ENCODE results near the gene SHFL. TPM values are rescaled to one million over a fixed set of nuclear protein-coding genes. Genes with fewer than 3 reads are reported as not detected.

SHFL gene
- total RNA-seq, 1 experiment from 2014 or later, result 29.0 TPM

DNA sequence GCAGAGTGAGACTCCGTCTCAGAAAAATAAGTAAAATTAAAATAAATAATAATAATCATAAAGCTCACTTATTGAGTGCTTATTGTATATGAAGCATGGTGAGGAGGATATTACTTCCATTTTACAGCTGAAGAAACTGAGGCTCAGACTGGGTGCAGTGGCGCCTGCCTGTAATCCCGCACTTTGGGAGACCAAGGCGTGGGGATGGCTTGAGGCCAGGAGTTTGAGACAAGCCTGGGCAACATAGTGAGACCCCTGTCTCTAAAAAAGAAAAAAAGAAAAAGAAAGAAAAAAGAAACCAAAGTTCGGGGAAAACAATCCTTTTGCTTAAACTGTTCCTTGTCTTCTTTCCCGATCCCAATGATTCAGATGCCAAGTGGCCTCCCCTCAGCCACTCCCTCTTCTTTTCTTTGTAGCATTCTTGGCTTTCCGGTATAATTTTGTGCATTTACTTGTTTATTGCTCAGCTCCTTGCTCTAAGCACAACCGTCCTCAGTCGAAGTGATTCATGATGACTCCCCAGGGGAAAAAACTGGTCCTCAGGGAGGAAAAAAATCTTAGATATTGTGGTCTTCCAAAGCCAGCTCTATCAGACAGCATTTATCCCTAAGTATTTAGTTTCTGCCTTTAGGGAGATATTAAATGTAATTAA lies 34.5 kb downstream of the SHFL start:
- no peak overlapping the region for H3K27ac ChIP-seq (ENCODE audit: low read length)
- H3K9me2 ChIP-seq (replicated peaks; ENCODE audit: insufficient read depth, low read length), result no peaks in the 10 kb centered on the region
- no peak overlapping the region for H3K4me3 ChIP-seq (ENCODE audit: low read length)
- H3K36me3 ChIP-seq (ENCODE audit: insufficient read depth, low read length), result peaks cover 9% of the 10 kb centered on the region
- no peaks in the 10 kb centered on the region for H3K9me3 ChIP-seq (ENCODE audit: low read length)
- H2AFZ ChIP-seq (ENCODE audit: low read length), result no peak overlapping the region
- H3K4me1 ChIP-seq (ENCODE audit: low read length), result peaks cover 15% of the 10 kb centered on the region
- H4K20me1 ChIP-seq (ENCODE audit: insufficient read depth, low read depth, low read length), result peaks cover 27% of the 10 kb centered on the region; the same call in 1 of the 2 replicates
- no peak for DNase-seq
- peaks cover 20% of the 10 kb centered on the region for H3K79me2 ChIP-seq (ENCODE audit: low read length)
- no peaks in the 10 kb centered on the region for H3K27me3 ChIP-seq (ENCODE audit: low read length)
- no peak overlapping the region for H3K9ac ChIP-seq (ENCODE audit: low read length)
- no peak overlapping the region for H3K4me2 ChIP-seq (ENCODE audit: low read depth, low read length, poor library complexity, severe bottlenecking)

- no peaks in the 10 kb centered on the region for H3K9me3 ChIP-seq (ENCODE audit: low read length)
- no peak for DNase-seq
- H3K4me1 ChIP-seq (ENCODE audit: low read length), result peaks cover 15% of the 10 kb centered on the region
- H4K20me1 ChIP-seq (ENCODE audit: insufficient read depth, low read depth, low read length), result peaks cover 15% of the 10 kb centered on the region; the same call in 1 of the 2 replicates
- H3K27me3 ChIP-seq (ENCODE audit: low read length), result no peaks in the 10 kb centered on the region
- H3K27ac ChIP-seq (ENCODE audit: low read length), result no peak overlapping the region
- H2AFZ ChIP-seq (ENCODE audit: low read length), result no peak overlapping the region
- H3K9me2 ChIP-seq (replicated peaks; ENCODE audit: insufficient read depth, low read length), result no peaks in the 10 kb centered on the region
- no peak overlapping the region for H3K4me3 ChIP-seq (ENCODE audit: low read length)
- no peak overlapping the region for H3K9ac ChIP-seq (ENCODE audit: low read length)
- peaks cover 12% of the 10 kb centered on the region for H3K36me3 ChIP-seq (ENCODE audit: insufficient read depth, low read length)
- no peak overlapping the region for H3K4me2 ChIP-seq (ENCODE audit: low read depth, low read length, poor library complexity, severe bottlenecking)
- H3K79me2 ChIP-seq (ENCODE audit: low read length), result peaks cover 20% of the 10 kb centered on the region
Observed at GRCh38 chr19:10122045-10122444, 35.9 kb downstream of the SHFL start.

DNA sequence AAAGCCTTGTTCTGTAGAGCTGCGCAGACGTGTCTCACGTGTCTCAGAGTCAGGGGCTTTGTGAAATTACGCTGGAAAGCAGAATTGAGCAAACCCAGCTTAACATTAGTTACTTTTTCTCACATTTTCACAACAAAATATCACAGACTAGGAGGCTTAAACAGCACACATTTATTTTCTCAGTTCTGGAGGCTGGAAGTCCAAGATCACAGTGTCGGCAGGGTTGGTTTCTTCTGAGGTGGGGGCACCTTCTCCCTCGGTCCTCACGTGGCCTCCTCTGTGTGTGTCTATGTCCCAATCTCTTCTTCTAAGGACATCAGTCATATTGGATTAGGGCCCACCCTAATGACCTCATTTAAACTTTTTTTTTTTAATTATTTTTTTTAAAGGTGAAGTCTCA lies 38.3 kb downstream of the SHFL start:
- Histone ChIP-seq H3K4me3 (ENCODE audit: low read length) (no peak overlapping the region), H3K4me2 (ENCODE audit: low read depth, low read length, poor library complexity, severe bottlenecking) (no peak overlapping the region), H3K27ac (ENCODE audit: low read length) (no peak overlapping the region), H3K9me3 (ENCODE audit: low read length) (no peaks in the 10 kb centered on the region), H3K27me3 (ENCODE audit: low read length) (no peaks in the 10 kb centered on the region), H3K36me3 (ENCODE audit: insufficient read depth, low read length) (peaks cover 11% of the 10 kb centered on the region; the same call in 1 of the 2 replicates), H3K9ac (ENCODE audit: low read length) (no peak overlapping the region), H3K4me1 (ENCODE audit: low read length) (peaks cover 9% of the 10 kb centered on the region; the same call in 1 of the 2 replicates), H2AFZ (ENCODE audit: low read length) (no peak overlapping the region), H3K9me2 (replicated peaks; ENCODE audit: insufficient read depth, low read length) (no peaks in the 10 kb centered on the region), H3K79me2 (ENCODE audit: low read length) (peaks cover 2% of the 10 kb centered on the region), H4K20me1 (ENCODE audit: insufficient read depth, low read depth, low read length) (peaks cover 7% of the 10 kb centered on the region; the same call in 1 of the 2 replicates)
- DNase-seq, result no peak

DNA sequence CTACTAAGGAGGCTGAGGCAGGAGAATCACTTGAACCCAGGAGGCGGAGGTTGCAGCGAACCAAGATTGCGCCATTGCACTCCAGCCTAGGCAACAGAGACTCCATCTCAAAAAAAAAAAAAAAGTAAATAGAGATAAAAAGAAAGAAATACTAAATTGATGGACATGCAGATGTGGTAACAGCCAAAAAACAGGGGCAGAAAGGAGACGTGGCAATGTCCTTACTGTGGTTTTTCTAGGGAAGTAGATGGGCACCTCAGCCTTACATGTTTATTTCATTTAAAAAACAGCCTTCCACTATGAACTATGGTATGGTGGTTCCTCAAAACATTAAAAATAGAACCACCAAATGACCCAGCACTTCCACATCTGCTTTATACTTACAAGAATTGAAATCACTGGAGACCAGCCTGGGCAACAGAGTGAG lies 40.1 kb downstream of the SHFL start:
- H3K9ac ChIP-seq (ENCODE audit: low read length), result no peak overlapping the region

DNA sequence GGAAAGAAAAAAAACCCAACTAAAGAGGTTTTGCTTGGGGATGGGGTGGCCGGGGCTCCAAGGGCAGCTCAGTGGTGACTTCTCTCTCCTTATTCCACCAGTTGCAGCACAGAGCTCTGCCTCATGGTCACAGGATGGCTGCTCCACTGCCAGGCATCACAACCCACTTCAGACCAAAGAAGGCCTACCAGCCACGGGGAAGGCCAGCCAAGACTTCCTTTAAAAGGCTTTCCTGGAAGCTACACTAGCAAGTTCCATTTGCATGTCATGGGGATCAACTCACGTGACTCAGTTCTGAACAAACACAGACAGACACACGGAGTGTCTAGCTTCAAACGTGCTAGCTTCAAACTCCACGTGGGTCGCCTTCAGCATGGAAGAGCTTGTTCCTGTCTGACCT lies 46.8 kb downstream of the SHFL start:
- peaks cover 36% of the 10 kb centered on the region for H3K36me3 ChIP-seq (ENCODE audit: insufficient read depth, low read length)
- H3K27me3 ChIP-seq (ENCODE audit: low read length), result no peaks in the 10 kb centered on the region

More for the DNA sequence above, 40.1 kb downstream of the SHFL start:
- Histone ChIP-seq H3K27ac (ENCODE audit: low read length) (no peak overlapping the region), H3K9me2 (replicated peaks; ENCODE audit: insufficient read depth, low read length) (no peaks in the 10 kb centered on the region), H4K20me1 (ENCODE audit: insufficient read depth, low read depth, low read length) (0 out of 2 replicates have a peak, but pooled peaks cover 6% of the 10 kb centered on the region), H2AFZ (ENCODE audit: low read length) (no peak overlapping the region), H3K27me3 (ENCODE audit: low read length) (no peaks in the 10 kb centered on the region), H3K4me3 (ENCODE audit: low read length) (no peak overlapping the region), H3K79me2 (ENCODE audit: low read length) (no peaks in the 10 kb centered on the region), H3K9me3 (ENCODE audit: low read length) (no peaks in the 10 kb centered on the region), H3K4me1 (ENCODE audit: low read length) (peaks cover 9% of the 10 kb centered on the region; the same call in 1 of the 2 replicates), H3K36me3 (ENCODE audit: insufficient read depth, low read length) (peaks cover 16% of the 10 kb centered on the region; the same call in 1 of the 2 replicates), H3K4me2 (ENCODE audit: low read depth, low read length, poor library complexity, severe bottlenecking) (no peak overlapping the region)
- no peak for DNase-seq

DNA sequence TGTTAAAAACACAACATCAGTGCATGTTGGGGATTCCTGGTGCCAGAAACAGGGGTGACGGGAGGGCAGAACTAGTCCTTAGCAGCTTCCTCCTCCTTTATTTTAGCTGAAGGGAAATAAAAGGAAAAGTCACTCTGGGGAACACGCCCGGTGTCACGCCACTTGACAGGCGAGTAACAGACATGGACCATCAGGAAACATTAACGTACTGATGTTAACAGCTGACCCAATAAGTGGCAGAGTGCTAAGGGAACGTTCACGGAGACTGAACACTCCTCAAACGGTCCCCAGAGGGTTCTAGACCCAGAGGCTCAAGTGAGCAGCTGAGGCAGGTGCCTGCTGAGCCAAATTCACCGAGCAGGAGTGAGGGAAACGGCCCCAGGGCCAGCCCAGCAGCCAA lies 47.5 kb downstream of the SHFL start:
- Histone ChIP-seq H3K4me2 (ENCODE audit: low read depth, low read length, poor library complexity, severe bottlenecking) (no peak overlapping the region), H2AFZ (ENCODE audit: low read length) (no peak overlapping the region), H3K36me3 (ENCODE audit: insufficient read depth, low read length) (peaks cover 31% of the 10 kb centered on the region), H3K4me3 (ENCODE audit: low read length) (no peak overlapping the region), H3K27ac (ENCODE audit: low read length) (no peak overlapping the region), H3K4me1 (ENCODE audit: low read length) (no peaks in the 10 kb centered on the region), H3K27me3 (ENCODE audit: low read length) (no peaks in the 10 kb centered on the region), H3K9ac (ENCODE audit: low read length) (no peak overlapping the region), H3K79me2 (ENCODE audit: low read length) (no peaks in the 10 kb centered on the region), H3K9me3 (ENCODE audit: low read length) (no peaks in the 10 kb centered on the region), H3K9me2 (replicated peaks; ENCODE audit: insufficient read depth, low read length) (no peaks in the 10 kb centered on the region), H4K20me1 (ENCODE audit: insufficient read depth, low read depth, low read length) (0 out of 2 replicates have a peak, but pooled peaks cover 1% of the 10 kb centered on the region)
- DNase-seq, result no peak

More for the DNA sequence above, 46.8 kb downstream of the SHFL start:
- H3K9me3 ChIP-seq (ENCODE audit: low read length), result no peaks in the 10 kb centered on the region
- DNase-seq, result no peak
- H3K4me1 ChIP-seq (ENCODE audit: low read length), result no peaks in the 10 kb centered on the region
- no peaks in the 10 kb centered on the region for H3K9me2 ChIP-seq (replicated peaks; ENCODE audit: insufficient read depth, low read length)
- H3K79me2 ChIP-seq (ENCODE audit: low read length), result no peaks in the 10 kb centered on the region
- 0 out of 2 replicates have a peak, but pooled peaks cover 6% of the 10 kb centered on the region for H4K20me1 ChIP-seq (ENCODE audit: insufficient read depth, low read depth, low read length)
- no peak overlapping the region for H3K9ac ChIP-seq (ENCODE audit: low read length)
- no peak overlapping the region for H3K4me2 ChIP-seq (ENCODE audit: low read depth, low read length, poor library complexity, severe bottlenecking)
- no peak overlapping the region for H3K4me3 ChIP-seq (ENCODE audit: low read length)
- no peak overlapping the region for H3K27ac ChIP-seq (ENCODE audit: low read length)
- no peak overlapping the region for H2AFZ ChIP-seq (ENCODE audit: low read length)

- H3K9me3 ChIP-seq (ENCODE audit: low read length), result no peaks in the 10 kb centered on the region
- no peaks in the 10 kb centered on the region for H3K79me2 ChIP-seq (ENCODE audit: low read length)
- no peak for DNase-seq
- H3K9ac ChIP-seq (ENCODE audit: low read length), result no peak overlapping the region
- no peaks in the 10 kb centered on the region for H3K4me1 ChIP-seq (ENCODE audit: low read length)
- no peak overlapping the region for H2AFZ ChIP-seq (ENCODE audit: low read length)
- no peaks in the 10 kb centered on the region for H4K20me1 ChIP-seq (ENCODE audit: insufficient read depth, low read depth, low read length)
- peaks cover 31% of the 10 kb centered on the region for H3K36me3 ChIP-seq (ENCODE audit: insufficient read depth, low read length)
- H3K4me3 ChIP-seq (ENCODE audit: low read length), result no peak overlapping the region
- no peaks in the 10 kb centered on the region for H3K9me2 ChIP-seq (replicated peaks; ENCODE audit: insufficient read depth, low read length)
- no peak overlapping the region for H3K27ac ChIP-seq (ENCODE audit: low read length)
- H3K27me3 ChIP-seq (ENCODE audit: low read length), result no peaks in the 10 kb centered on the region
- H3K4me2 ChIP-seq (ENCODE audit: low read depth, low read length, poor library complexity, severe bottlenecking), result no peak overlapping the region
Observed at GRCh38 chr19:10134040-10134439, 47.9 kb downstream of the SHFL start.

DNA sequence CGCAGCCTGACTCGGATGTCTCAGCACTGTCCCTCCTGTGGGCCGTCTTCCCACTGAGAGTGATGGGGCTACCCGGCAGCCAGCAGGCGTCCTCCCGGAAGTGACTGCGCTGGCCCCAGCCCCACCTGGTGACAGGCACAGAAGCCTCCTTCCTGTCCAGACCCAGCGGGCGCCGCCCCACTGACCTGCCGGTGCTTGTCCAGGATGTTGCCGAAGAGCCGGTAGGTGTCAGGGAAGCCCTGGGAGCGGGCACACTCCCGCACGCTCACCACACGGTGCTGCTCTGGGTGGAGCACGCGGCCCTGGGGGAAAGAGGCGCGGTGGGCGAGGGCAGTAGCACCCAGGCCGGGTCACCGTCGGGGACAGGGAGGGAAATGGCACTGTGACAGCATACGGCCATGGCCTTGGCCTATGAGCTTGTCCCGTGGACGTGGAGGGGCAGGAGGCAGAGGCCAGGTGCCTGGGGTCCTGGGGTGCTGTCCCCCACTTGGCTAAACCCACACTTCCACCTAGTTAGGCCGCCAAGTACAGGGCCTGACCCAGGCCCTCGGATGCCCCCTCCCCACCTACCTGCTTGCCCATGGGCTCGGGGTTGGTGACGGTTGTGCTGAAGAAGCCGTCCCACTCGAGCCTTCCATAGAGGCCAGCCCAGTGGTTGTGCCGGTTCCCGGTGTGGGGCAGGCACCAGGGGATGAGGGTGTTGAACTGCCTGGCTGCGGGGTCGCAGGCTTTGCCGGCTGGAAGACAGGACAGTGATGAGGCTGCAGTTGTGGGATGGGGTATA lies 49.6 kb downstream of the SHFL start:
- no peak overlapping the region for H3K9ac ChIP-seq (ENCODE audit: low read length)
- no peak overlapping the region for H3K4me2 ChIP-seq (ENCODE audit: low read depth, low read length, poor library complexity, severe bottlenecking)
- H3K9me3 ChIP-seq (ENCODE audit: low read length), result no peaks in the 10 kb centered on the region
- H3K4me1 ChIP-seq (ENCODE audit: low read length), result no peaks in the 10 kb centered on the region
- no peak for DNase-seq
- no peaks in the 10 kb centered on the region for H3K79me2 ChIP-seq (ENCODE audit: low read length)
- H3K27me3 ChIP-seq (ENCODE audit: low read length), result no peaks in the 10 kb centered on the region
- H3K9me2 ChIP-seq (replicated peaks; ENCODE audit: insufficient read depth, low read length), result no peaks in the 10 kb centered on the region
- H4K20me1 ChIP-seq (ENCODE audit: insufficient read depth, low read depth, low read length), result no peaks in the 10 kb centered on the region
- H3K36me3 ChIP-seq (ENCODE audit: insufficient read depth, low read length), result peaks cover 33% of the 10 kb centered on the region
- H3K27ac ChIP-seq (ENCODE audit: low read length), result no peak overlapping the region
- no peak overlapping the region for H3K4me3 ChIP-seq (ENCODE audit: low read length)
- no peak overlapping the region for H2AFZ ChIP-seq (ENCODE audit: low read length)

Data from Karpas-422 (cell line).